ENCODE data around the gene EHD4.

The EHD4 gene

GRCh38 chr15:41881086-41881485, 91.3 kb downstream of the EHD4 start:
- no peak for DNase-seq (ENCODE audit: low spot score)

GRCh38 chr15:41880156-41880877, 92.0 kb downstream of the EHD4 start:
- no peak for DNase-seq (ENCODE audit: low spot score)

- DNase-seq (ENCODE audit: low spot score) = peak; percentile 63
Observed at GRCh38 chr15:41879321-41879845, 93.0 kb downstream of the EHD4 start.

GRCh38 chr15:41878355-41878699, 94.0 kb downstream of the EHD4 start:
- DNase-seq (ENCODE audit: low spot score) = peak; percentile 97

- no peak for DNase-seq (ENCODE audit: low spot score)
Observed at GRCh38 chr15:41877631-41878354, 94.6 kb downstream of the EHD4 start.

- DNase-seq (ENCODE audit: low spot score) = no peak
Observed at GRCh38 chr15:41876689-41877088, 95.7 kb downstream of the EHD4 start.

GRCh38 chr15:41876007-41876406, 96.3 kb downstream of the EHD4 start:
- no peak for DNase-seq (ENCODE audit: low spot score)

- no peak for DNase-seq (ENCODE audit: low spot score)
Observed at GRCh38 chr15:41874736-41875135, 97.6 kb downstream of the EHD4 start.

- DNase-seq (ENCODE audit: low spot score) = no peak
Observed at GRCh38 chr15:41873711-41874110, 98.6 kb downstream of the EHD4 start.

- DNase-seq (ENCODE audit: low spot score) = no peak
Observed at GRCh38 chr15:41872166-41872747, 100.1 kb downstream of the EHD4 start.

GRCh38 chr15:41871175-41871905, 101.0 kb downstream of the EHD4 start:
- DNase-seq (ENCODE audit: low spot score) = no peak

- DNase-seq (ENCODE audit: low spot score) = no peak
Observed at GRCh38 chr15:41870689-41871081, 101.7 kb downstream of the EHD4 start.

- no peak for DNase-seq (ENCODE audit: low spot score)
Observed at GRCh38 chr15:41869770-41870688, 102.3 kb downstream of the EHD4 start.

- no peak for DNase-seq (ENCODE audit: low spot score)
Observed at GRCh38 chr15:41868321-41868720, 104.0 kb downstream of the EHD4 start.

GRCh38 chr15:41866872-41867579, 105.3 kb downstream of the EHD4 start:
- DNase-seq (ENCODE audit: low spot score) = no peak

GRCh38 chr15:41866263-41866703, 106.1 kb downstream of the EHD4 start:
- DNase-seq (ENCODE audit: low spot score) = no peak

- no peak for DNase-seq (ENCODE audit: low spot score)
Observed at GRCh38 chr15:41865490-41866055, 106.8 kb downstream of the EHD4 start.

- DNase-seq (ENCODE audit: low spot score) = peak; percentile 46
Observed at GRCh38 chr15:41862515-41863116, 109.7 kb downstream of the EHD4 start.

GRCh38 chr15:41861736-41862356, 110.5 kb downstream of the EHD4 start:
- peak; percentile 63 for DNase-seq (ENCODE audit: low spot score)

Measured in cerebellar cortex (tissue), 1 donor.